ENCODE data around the gene TSEN54.

Gene TSEN54

GRCh38 chr17:75530837-75531720 is 14.8 kb downstream of the TSEN54 start:
- Histone ChIP-seq H3K79me2 (peaks cover 40% of the 10 kb centered on the region), H3K27ac (no peak overlapping the region), H3K9ac (no peak overlapping the region), H3K9me3 (ENCODE audit: control insufficient read depth, low read length) (no peaks in the 10 kb centered on the region), H3K27me3 (ENCODE audit: control insufficient read depth, insufficient read depth, low read length) (no peaks in the 10 kb centered on the region), H3K4me3 (ENCODE audit: low read depth, low read length) (no peak overlapping the region), H3K4me1 (no peaks in the 10 kb centered on the region), H3K36me3 (ENCODE audit: control insufficient read depth, insufficient read depth, low read length) (no peaks in the 10 kb centered on the region), H2AFZ (no peak overlapping the region), H3K4me2 (ENCODE audit: low read length) (no peak overlapping the region)
- no peak for TF ChIP-seq CTCF (IDR thresholded peaks at IDR 0.05)

- H3K4me3 ChIP-seq (ENCODE audit: low read depth, low read length) = no peak overlapping the region
- H3K9ac ChIP-seq = no peak overlapping the region
- no peak for TF ChIP-seq CTCF (IDR thresholded peaks at IDR 0.05)
- peaks cover 40% of the 10 kb centered on the region for H3K79me2 ChIP-seq
- no peaks in the 10 kb centered on the region for H3K27me3 ChIP-seq (ENCODE audit: control insufficient read depth, insufficient read depth, low read length)
- no peaks in the 10 kb centered on the region for H3K9me3 ChIP-seq (ENCODE audit: control insufficient read depth, low read length)
- H2AFZ ChIP-seq = no peak overlapping the region
- H3K4me1 ChIP-seq = no peaks in the 10 kb centered on the region
- H3K36me3 ChIP-seq (ENCODE audit: control insufficient read depth, insufficient read depth, low read length) = no peaks in the 10 kb centered on the region
- no peak overlapping the region for H3K27ac ChIP-seq
- no peak overlapping the region for H3K4me2 ChIP-seq (ENCODE audit: low read length)
These were observed 15.4 kb downstream of the TSEN54 start for GRCh38 chr17:75531721-75532072.

- Histone ChIP-seq H3K9me3 (ENCODE audit: control insufficient read depth, low read length) (no peaks in the 10 kb centered on the region), H3K9ac (no peak overlapping the region), H3K4me3 (ENCODE audit: low read depth, low read length) (no peak overlapping the region), H2AFZ (no peak overlapping the region), H3K36me3 (ENCODE audit: control insufficient read depth, insufficient read depth, low read length) (no peaks in the 10 kb centered on the region), H3K4me1 (peaks cover 6% of the 10 kb centered on the region), H3K27me3 (ENCODE audit: control insufficient read depth, insufficient read depth, low read length) (no peaks in the 10 kb centered on the region), H3K27ac (no peak overlapping the region), H3K4me2 (ENCODE audit: low read length) (no peak overlapping the region), H3K79me2 (peaks cover 37% of the 10 kb centered on the region)
- no peak for TF ChIP-seq CTCF (IDR thresholded peaks at IDR 0.05)
These were observed 18.8 kb downstream of the TSEN54 start for GRCh38 chr17:75535119-75535537.

- H3K36me3 ChIP-seq (ENCODE audit: control insufficient read depth, insufficient read depth, low read length) = no peaks in the 10 kb centered on the region
- H3K27ac ChIP-seq = no peak overlapping the region
- no peak overlapping the region for H3K4me2 ChIP-seq (ENCODE audit: low read length)
- no peak overlapping the region for H3K9ac ChIP-seq
- H3K4me3 ChIP-seq (ENCODE audit: low read depth, low read length) = no peak overlapping the region
- H3K4me1 ChIP-seq = peaks cover 13% of the 10 kb centered on the region
- peaks cover 35% of the 10 kb centered on the region for H3K79me2 ChIP-seq
- no peaks in the 10 kb centered on the region for H3K27me3 ChIP-seq (ENCODE audit: control insufficient read depth, insufficient read depth, low read length)
- TF ChIP-seq CTCF (IDR thresholded peaks at IDR 0.05) = no peak
- H2AFZ ChIP-seq = no peak overlapping the region
- no peaks in the 10 kb centered on the region for H3K9me3 ChIP-seq (ENCODE audit: control insufficient read depth, low read length)
These were observed 19.5 kb downstream of the TSEN54 start for GRCh38 chr17:75535871-75536270.

DNA sequence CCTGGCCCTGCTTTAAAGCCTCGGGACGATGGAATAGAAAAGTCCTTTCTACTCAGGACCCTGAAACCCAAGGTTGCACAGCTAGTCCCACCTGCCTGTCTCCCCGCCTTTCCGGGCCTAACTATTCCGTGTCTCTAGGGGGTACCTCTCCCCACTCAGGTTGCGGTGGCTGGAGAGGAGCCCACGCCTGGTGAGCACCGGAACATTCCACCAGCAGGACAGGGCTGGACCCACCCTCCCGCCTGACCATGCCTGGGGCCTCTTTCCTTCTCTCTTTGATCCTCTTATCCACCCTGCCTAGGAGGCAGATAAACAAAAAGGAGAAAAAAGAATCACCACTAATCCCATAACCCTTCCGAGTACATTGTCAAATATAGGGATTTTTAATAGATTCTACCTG is 20.0 kb downstream of the TSEN54 start:
- Histone ChIP-seq H3K27ac (no peak overlapping the region), H3K9ac (no peak overlapping the region)

More for the DNA sequence above, 20.0 kb downstream of the TSEN54 start:
- Histone ChIP-seq H3K4me1 (peaks cover 13% of the 10 kb centered on the region), H2AFZ (no peak overlapping the region), H3K4me2 (ENCODE audit: low read length) (no peak overlapping the region), H3K79me2 (peaks cover 33% of the 10 kb centered on the region), H3K36me3 (ENCODE audit: control insufficient read depth, insufficient read depth, low read length) (no peaks in the 10 kb centered on the region), H3K4me3 (ENCODE audit: low read depth, low read length) (no peak overlapping the region), H3K27me3 (ENCODE audit: control insufficient read depth, insufficient read depth, low read length) (no peaks in the 10 kb centered on the region), H3K9me3 (ENCODE audit: control insufficient read depth, low read length) (no peaks in the 10 kb centered on the region)
- TF ChIP-seq CTCF (IDR thresholded peaks at IDR 0.05) = no peak
